ENCODE data around the gene PARP1.

DNA sequence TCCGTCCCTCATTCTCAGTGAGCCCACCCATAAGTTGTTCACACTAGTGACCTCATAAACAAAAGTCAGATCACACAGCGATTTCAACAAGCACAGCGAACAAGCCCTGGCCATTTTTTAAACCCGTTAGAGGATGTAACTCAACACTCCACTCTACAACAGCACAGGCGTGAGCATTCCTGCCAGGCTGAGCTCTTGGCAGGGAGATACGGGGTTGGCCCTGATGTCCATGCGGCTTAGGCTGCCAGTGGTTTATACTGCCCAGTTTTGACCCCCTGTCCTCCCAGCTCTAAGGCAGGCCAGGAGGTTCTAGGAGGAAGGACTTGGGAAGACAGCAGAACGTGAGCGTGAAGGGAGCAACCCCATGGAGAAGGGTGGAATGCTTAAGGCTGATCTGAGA lies 35.0 kb downstream of the PARP1 start:
- TF ChIP-seq, protein P1, sequence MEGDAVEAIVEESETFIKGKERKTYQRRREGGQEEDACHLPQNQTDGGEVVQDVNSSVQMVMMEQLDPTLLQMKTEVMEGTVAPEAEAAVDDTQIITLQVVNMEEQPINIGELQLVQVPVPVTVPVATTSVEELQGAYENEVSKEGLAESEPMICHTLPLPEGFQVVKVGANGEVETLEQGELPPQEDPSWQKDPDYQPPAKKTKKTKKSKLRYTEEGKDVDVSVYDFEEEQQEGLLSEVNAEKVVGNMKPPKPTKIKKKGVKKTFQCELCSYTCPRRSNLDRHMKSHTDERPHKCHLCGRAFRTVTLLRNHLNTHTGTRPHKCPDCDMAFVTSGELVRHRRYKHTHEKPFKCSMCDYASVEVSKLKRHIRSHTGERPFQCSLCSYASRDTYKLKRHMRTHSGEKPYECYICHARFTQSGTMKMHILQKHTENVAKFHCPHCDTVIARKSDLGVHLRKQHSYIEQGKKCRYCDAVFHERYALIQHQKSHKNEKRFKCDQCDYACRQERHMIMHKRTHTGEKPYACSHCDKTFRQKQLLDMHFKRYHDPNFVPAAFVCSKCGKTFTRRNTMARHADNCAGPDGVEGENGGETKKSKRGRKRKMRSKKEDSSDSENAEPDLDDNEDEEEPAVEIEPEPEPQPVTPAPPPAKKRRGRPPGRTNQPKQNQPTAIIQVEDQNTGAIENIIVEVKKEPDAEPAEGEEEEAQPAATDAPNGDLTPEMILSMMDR (conservative IDR thresholded peaks at IDR 0.05; ENCODE audit: low read length), result no peak
- TF ChIP-seq EZH2phosphoT487 (IDR thresholded peaks at IDR 0.05; ENCODE audit: borderline replicate concordance, low read depth, low read length), result no peak
